HG03159 (cell line): ENCODE data around the gene RFWD3.

Experiments
- ATAC-seq: cut with Tn5 transposase; IDR thresholded peaks from one replicate; pipeline ENCODE4 v1.9.1; 2021; ENCODE audit warnings: mild to moderate bottlenecking, moderate library complexity; ENCODE audit not compliant: unreplicated experiment

RFWD3 gene

DNA sequence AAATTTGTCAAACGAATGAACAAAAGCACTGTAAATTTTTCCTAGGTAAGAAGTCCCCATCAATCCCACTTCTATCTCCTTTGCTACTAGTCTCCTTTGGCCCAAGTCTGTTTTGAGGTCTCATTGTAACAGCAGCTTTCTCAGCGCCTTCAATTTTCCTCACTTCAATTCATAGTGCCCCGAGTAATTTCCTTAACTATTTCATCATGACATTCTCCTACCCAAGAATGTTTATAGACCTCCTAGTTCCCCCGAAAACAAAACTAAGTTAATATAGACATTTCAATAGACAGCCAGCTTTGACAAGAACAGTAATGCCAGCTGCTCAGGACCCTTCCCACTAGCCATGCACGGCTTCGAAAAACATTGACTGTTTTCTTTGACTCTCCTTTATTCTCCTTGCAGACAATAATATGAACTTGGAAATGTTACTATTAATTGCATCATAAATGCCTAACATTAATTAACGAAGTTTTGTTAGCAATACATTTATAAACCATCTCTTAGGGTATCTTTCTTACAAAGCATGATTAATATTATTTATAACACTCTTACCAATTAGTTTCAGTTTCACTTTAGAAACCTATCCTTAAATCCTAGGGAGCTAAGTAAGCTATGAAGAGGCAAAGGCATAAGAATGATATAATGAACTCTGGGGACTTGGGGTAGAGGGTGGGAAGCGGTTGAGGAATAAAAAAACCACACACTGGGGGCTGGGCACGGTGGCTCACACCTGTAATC is 82.6 kb downstream of the RFWD3 start:
- no peak for ATAC-seq

DNA sequence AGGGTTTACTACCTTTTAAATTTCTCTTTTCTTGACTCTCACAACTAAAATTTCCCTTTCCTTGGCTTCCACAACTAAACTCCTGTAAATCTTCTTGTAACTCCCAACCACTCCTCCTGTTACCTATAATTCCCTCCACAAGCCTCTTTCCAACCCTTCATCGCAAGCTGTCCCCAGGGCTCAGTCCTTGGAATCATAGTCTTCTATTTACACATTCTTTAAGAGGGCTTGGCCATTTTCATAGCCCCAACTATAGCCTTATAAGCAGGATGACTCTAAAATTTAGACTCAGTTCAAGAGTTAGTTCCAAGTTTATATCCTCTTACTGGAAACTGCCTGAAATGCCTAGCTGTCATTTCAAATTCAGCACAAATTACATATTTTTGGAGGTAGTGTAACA is 83.7 kb downstream of the RFWD3 start:
- ATAC-seq: no peak

DNA sequence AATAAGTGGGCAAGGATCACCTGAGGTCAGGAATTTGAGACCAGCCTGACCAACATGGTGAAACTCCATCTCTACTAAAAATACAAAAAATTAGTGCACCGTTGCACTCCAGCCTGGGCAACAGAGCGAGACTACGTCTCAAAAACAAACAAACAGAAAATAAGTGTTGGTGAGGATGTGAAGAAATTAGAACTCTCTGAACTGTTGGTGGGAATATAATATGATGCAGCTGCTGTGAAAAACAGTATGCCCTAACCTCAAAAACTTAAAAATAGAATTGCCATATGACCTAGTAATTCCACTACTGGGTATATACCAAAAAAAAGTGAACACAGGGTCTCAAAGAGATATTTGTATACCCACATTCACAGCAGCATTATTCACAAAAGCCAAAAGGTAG is 85.8 kb downstream of the RFWD3 start:
- no peak for ATAC-seq

DNA sequence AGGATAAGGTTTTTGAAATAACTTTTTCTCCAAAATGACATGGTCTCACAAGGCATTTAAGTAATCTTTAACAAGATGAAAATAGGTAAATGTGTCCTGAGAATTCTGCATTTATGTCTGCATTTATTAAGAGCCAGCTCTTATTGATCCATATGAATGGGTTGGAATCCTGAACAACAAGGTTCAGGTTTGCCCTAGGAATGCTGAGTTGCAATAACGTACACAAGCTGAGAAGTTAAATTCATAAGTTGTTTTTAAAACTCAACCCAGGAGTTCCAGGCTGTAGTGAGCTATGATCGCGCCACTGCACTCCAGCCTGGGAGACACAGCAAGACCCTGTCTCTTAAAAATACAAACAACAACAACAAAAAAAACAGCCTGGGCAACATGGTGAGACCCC is 87.8 kb downstream of the RFWD3 start:
- ATAC-seq: no peak

DNA sequence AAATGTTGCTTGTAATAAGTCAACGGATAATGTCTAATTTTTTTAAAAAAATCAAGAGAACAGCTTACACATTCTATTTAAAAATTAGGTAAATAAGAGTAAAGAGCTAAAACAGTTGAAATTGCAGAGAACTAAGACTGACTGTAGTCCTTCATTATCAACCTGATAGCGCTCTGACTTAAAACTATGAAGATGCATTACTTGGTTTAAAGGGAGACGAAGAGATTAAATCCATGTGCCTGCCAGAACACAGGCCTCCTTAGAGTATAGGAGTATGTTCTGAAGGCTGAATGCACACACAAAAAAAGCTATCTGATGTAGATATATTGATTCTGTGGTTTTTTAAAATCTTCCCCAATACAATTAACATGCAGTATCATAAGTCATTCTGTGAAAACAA is 88.2 kb downstream of the RFWD3 start:
- ATAC-seq: no peak

DNA sequence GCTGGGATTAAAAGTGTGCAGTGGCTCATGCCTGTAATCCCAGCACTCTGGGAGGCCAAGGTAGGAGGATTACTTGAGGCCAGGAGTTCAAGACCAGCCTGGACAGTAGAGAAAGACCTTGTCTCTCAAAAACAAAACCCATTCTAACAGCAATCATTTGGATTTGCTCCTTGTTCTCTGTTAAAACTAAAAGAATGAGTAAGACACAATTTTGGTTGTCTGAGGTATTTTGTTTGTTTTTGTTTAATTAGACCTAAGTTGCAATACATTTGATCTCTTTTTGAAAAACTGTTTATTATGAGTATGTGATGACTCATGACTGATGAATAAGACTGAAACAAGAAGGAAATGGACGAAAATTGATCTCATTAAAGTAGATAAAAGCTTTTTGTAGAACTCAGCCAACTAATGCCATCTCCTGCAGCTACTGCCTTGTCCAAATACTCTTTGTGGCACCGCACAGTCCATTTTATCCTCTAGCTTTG is 88.8 kb downstream of the RFWD3 start:
- no peak for ATAC-seq

DNA sequence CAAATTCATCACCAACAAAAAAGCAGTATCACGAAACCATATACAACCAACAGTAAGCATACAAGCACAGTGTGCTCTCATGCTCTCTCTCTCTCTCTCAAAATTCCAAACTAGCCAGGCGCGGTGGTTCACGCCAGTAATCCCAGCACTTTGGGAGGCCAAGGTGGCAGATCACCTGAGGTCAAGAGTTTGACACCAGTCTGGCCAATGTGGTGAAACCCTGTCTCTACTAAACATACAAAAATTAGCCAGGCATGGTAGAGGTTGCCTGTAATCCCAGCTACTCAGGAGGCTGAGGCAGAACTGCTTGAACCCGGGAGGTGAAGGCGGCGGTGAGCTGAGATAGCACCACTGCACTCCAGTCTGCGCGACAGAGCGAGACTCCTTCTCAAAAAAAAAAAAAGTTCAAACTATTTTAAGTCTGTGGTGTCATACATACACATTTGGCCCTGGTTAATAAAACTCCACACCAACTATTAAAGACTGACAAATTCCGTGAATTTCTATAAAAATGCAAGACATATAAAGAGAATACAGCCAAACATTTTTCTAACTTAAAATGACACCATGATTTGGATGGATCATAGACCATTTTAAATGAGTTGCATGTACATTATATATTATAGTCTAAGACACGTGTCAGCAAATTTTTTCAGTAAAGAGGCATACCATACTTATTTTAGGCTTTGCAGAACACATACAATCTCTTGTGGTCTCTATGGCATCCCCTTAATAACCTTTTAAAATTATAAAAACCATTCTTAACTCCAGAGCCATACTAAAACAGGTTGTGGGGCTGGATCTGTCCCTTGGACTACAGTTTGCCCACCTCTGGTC is 90.7 kb downstream of the RFWD3 start:
- ATAC-seq: no peak

DNA sequence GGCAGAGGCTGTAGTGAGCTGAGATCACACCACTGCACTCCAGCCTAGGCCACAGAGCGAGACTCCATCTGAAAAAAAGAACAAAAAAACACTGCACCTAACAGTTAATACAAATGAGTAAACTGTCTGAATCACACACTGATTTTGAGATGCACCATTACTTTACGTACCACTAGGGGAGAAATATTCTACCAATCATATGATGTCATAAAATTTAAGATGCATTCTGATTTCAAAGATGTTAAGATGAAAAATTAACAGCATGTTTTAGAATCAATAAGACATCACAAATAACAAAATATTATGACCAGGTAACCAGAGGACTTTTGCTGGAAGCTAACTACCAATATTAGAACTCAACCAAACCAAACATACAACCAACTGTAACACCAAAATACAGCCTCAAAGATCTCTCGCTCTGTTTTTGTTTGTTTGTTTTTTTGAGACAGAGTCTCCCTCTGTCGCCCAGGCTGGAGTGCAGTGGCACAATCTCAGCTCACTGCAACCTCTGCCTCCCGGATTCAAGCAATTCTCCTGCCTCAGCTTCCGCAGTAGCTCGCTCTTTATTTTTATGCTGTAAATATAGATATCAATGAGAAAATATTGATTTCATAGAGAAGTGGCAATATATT is 91.4 kb downstream of the RFWD3 start:
- no peak for ATAC-seq

DNA sequence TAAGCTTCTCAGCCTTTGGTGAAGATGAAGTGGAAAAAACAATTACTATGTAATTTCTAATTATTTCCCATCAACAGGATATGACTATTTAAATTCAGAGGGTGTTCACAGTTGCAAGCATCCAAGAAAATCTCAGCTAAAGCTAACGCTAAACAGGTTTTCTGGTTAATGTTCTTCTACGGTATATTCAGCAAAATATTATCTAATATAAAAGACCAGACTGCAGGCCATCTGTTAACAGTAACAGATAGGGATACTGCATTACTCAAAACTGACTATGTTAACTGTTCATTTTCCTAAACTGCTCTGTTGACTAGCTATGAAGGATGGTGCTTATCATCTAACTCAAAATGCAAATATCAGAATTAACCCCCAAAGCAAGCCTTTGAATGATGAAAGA is 92.5 kb downstream of the RFWD3 start:
- no peak for ATAC-seq

DNA sequence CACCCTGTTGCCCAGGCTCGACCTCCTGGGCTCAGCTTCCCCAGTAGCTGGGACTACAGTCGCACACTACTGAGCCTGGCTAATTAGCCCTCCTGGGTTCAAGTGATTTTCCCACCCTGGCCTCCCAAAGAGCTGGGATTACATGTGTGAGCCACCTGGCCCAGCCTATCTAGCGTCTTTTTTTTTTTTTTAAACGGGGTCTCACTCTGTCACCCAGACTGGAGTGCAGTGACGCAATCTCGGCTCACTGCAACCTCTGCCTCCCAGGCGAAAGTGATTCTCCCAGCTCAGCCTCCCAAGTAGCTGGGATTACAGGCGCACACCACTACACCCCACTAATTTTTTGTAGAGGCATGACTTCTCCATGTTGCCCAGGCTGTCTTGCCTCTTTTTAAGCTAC is 93.1 kb downstream of the RFWD3 start:
- ATAC-seq: no peak
